Lower leg skin (tissue), 3 donors: ENCODE results near the gene AP1M1.

Experiments used
- POLR2A ChIP-seq, 2 donors: fragments of 450-650 bp; IDR thresholded peaks; one replicate each; pipeline ENCODE4 v1.6.1; 2016 to 2017; ENCODE audit warnings: antibody characterized with exemption in 2 of 2, mild to moderate bottlenecking in 1 of 2, moderate library complexity in 1 of 2
- TF ChIP-seq, protein P1 (sequence below), 3 donors: fragments of 450-650 bp; IDR thresholded peaks; one replicate each; pipeline ENCODE4 v1.5.1; 2016; ENCODE audit warnings: antibody characterized with exemption in 3 of 3, mild to moderate bottlenecking in 3 of 3, moderate library complexity in 2 of 3

DNA sequence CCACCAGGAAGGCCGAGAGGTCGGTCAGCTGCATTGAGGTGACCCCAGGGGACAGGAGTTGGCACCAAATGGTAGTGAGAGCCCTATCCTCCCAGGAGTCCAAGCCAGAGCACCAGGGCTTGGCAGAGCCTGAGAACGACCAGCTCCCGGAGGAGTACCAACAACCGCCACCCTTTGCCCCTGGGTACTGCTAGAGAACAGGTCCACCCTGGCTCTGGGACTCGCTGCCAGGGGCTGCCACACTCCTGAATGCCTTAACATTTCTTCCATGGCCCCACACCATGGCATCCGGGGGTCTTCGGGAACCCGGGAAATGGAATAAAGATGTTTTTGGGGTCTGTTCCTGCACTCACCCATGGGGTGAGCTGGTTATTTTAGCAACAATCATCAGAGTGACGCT, 40.1 kb upstream of the AP1M1 start:
- TF ChIP-seq, protein P1, sequence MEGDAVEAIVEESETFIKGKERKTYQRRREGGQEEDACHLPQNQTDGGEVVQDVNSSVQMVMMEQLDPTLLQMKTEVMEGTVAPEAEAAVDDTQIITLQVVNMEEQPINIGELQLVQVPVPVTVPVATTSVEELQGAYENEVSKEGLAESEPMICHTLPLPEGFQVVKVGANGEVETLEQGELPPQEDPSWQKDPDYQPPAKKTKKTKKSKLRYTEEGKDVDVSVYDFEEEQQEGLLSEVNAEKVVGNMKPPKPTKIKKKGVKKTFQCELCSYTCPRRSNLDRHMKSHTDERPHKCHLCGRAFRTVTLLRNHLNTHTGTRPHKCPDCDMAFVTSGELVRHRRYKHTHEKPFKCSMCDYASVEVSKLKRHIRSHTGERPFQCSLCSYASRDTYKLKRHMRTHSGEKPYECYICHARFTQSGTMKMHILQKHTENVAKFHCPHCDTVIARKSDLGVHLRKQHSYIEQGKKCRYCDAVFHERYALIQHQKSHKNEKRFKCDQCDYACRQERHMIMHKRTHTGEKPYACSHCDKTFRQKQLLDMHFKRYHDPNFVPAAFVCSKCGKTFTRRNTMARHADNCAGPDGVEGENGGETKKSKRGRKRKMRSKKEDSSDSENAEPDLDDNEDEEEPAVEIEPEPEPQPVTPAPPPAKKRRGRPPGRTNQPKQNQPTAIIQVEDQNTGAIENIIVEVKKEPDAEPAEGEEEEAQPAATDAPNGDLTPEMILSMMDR (IDR thresholded peaks at IDR 0.05) = no peak
- TF ChIP-seq POLR2A (IDR thresholded peaks at IDR 0.05) = no peak
